ENCODE data around the gene CERK. TPM values are rescaled to one million over a fixed set of nuclear protein-coding genes. Genes with fewer than 3 reads are reported as not detected.

The CERK gene
- polyA plus RNA-seq, 1 of the 3 experiments (the other 2 are of a cell fraction), result 32.6 TPM

DNA sequence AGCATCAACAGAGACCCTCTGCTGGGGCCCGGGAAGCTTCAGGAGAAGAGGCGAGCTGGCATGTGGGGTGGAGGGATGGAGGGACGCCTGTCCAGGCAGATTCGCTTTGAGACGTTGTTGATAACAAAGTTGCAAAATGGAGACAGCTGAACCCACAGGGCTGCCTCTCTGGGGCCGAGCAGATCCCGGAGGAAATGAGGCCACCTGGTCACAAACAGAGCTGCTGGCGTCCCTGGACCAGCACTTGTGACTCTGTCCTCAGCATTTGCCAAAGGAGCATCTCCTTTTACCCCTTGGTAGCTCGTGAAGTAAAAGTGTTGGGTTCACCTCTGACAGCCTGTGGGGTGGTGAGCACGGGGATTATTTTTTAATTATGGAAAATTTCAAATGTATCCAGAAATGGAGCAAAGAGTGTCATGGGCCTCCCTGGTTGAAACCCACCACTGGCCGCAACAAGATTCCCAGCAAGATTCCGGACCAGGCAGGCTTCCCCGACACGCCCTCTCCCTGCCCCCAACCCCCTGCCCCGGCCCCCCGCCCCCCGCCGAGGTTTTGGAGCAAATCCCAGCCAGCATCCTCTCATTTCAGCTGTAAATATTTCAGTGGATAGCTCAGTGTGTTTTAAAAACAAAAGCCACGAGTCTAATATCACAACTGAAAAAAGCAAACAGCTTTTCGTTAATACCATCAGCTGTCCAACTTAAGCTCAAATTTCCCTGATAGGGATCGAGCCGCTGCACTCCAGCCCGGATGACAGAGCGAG, 97.6 kb downstream of the CERK start (continued):
- no peak for TF ChIP-seq JUND (IDR thresholded peaks at IDR 0.05)

DNA sequence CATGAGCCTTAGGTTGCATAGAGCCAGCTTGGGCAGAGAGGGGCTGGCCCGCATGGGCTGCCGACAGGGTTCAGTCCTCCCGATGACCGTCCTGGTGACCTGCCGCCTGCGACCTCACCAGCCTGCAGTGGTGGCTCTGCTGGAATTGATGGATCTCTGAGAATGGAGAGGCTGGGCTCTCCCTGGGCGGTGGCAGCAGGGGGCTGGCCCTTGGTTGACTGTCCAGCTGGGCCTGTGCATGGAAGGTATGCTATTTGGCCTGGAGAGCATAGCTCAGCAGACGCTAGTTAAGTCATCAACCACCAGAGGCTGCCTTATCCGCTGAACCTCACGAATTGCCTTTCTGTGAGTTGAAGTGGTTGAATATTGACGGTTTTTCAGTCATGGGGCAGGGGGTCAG, 98.2 kb downstream of the CERK start:
- no peaks in the 10 kb centered on the region for H3K9me3 ChIP-seq
- no peaks in the 10 kb centered on the region for H3F3A ChIP-seq (replicated peaks; ENCODE audit: insufficient read depth)
- no peak overlapping the region for H2AFZ ChIP-seq (ENCODE audit: low read depth)
- H3K4me2 ChIP-seq, result no peak overlapping the region
- no peaks in the 10 kb centered on the region for H3K79me2 ChIP-seq (ENCODE audit: insufficient read depth)
- DNase-seq, result no peak
- no peak overlapping the region for H3K9ac ChIP-seq
- ChIA-PET POLR2A (no interaction called here), CTCF (interaction anchor here (0.9 to 1.3 kb wide), 3 partner anchors 10 to 77 kb away, joined by 4 to 6 read pairs (median 5); no protein-coding TSS in a partner anchor)
- H3K36me3 ChIP-seq (replicated peaks in 1 of 2; ENCODE audit: control insufficient read depth in 1 of 2, insufficient read depth in 2 of 2, low read length in 1 of 2), result no peaks in the 10 kb centered on the region
- TF ChIP-seq, protein P1, sequence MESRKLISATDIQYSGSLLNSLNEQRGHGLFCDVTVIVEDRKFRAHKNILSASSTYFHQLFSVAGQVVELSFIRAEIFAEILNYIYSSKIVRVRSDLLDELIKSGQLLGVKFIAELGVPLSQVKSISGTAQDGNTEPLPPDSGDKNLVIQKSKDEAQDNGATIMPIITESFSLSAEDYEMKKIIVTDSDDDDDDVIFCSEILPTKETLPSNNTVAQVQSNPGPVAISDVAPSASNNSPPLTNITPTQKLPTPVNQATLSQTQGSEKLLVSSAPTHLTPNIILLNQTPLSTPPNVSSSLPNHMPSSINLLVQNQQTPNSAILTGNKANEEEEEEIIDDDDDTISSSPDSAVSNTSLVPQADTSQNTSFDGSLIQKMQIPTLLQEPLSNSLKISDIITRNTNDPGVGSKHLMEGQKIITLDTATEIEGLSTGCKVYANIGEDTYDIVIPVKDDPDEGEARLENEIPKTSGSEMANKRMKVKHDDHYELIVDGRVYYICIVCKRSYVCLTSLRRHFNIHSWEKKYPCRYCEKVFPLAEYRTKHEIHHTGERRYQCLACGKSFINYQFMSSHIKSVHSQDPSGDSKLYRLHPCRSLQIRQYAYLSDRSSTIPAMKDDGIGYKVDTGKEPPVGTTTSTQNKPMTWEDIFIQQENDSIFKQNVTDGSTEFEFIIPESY (IDR thresholded peaks at IDR 0.05; ENCODE audit: borderline replicate concordance, low read depth), result no peak
- no peak for TF ChIP-seq RFX5 (IDR thresholded peaks at IDR 0.05; ENCODE audit: low read length)
- no peak for TF ChIP-seq POLR2AphosphoS5 (IDR thresholded peaks at IDR 0.05; ENCODE audit: low read depth, low read length)
- no peak for TF ChIP-seq JUND (IDR thresholded peaks at IDR 0.05)
- TF ChIP-seq EZH2phosphoT487 (IDR thresholded peaks at IDR 0.05; ENCODE audit: borderline replicate concordance, low read depth), result no peak
- no peak for TF ChIP-seq RXRA (IDR thresholded peaks at IDR 0.05; ENCODE audit: borderline replicate concordance, low read depth)
- no peak for TF ChIP-seq NRF1 (IDR thresholded peaks at IDR 0.05; ENCODE audit: low read depth, low read length)
- TF ChIP-seq ELF1 (IDR thresholded peaks at IDR 0.05), result no peak
- TF ChIP-seq, protein P2, sequence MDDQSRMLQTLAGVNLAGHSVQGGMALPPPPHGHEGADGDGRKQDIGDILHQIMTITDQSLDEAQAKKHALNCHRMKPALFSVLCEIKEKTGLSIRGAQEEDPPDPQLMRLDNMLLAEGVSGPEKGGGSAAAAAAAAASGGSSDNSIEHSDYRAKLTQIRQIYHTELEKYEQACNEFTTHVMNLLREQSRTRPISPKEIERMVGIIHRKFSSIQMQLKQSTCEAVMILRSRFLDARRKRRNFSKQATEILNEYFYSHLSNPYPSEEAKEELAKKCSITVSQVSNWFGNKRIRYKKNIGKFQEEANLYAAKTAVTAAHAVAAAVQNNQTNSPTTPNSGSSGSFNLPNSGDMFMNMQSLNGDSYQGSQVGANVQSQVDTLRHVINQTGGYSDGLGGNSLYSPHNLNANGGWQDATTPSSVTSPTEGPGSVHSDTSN (IDR thresholded peaks at IDR 0.05), result no peak
- no peak for TF ChIP-seq RCOR1 (IDR thresholded peaks at IDR 0.05; ENCODE audit: low read length)
- TF ChIP-seq FOXJ3 (CRISPR knock-in tag; IDR thresholded peaks at IDR 0.05), result no peak
- no peak for TF ChIP-seq MEF2A (IDR thresholded peaks at IDR 0.05; ENCODE audit: borderline replicate concordance, low read depth)
- H4K20me1 ChIP-seq (ENCODE audit: insufficient read depth), result no peaks in the 10 kb centered on the region
- H3K4me3 ChIP-seq (ENCODE audit: low read depth in 2 of 2, low read length in 1 of 2), result no peak overlapping the region
- peaks cover 0 to 19% of the 10 kb centered on the region in 2 experiments; a peak in 1 of 4 replicates for H3K4me1 ChIP-seq (ENCODE audit: control insufficient read depth in 1 of 2, insufficient read depth in 2 of 2, low read depth in 1 of 2, low read length in 1 of 2)
- H3K9me2 ChIP-seq, result no peaks in the 10 kb centered on the region
- H3K27ac ChIP-seq (ENCODE audit: low read depth in 2 of 2, low read length in 1 of 2), result no peak overlapping the region
- H3K27me3 ChIP-seq (ENCODE audit: insufficient read depth), result no peaks in the 10 kb centered on the region
- WGBS (ENCODE audit: low lambda C conversion rate), result 86% methylated on average over 5 of the region's 11 CpGs
